ENCODE results near the gene ZNF217. TPM values are rescaled to one million over a fixed set of nuclear protein-coding genes. Genes with fewer than 3 reads are reported as not detected.
"Not testable (repeated sequence)": the region's sequence is repeated elsewhere in the genome, so short reads cannot be mapped to it uniquely, and the experiment has no call there.

ZNF217 gene
- polyA plus RNA-seq, 1 donor from 2014 or later = 1.9 TPM

GRCh38 chr20:53617791-53618489, 24.3 kb upstream of the ZNF217 start:
- TF ChIP-seq POLR2AphosphoS5 (IDR thresholded peaks at IDR 0.05) (no peak), TAF1 (IDR thresholded peaks at IDR 0.05; ENCODE audit: low read depth) (no peak), CTCF (IDR thresholded peaks at IDR 0.05; ENCODE audit: poor library complexity, severe bottlenecking) (no peak), MXI1 (conservative IDR thresholded peaks at IDR 0.05; ENCODE audit: poor library complexity, severe bottlenecking) (no peak), EP300 (conservative IDR thresholded peaks at IDR 0.05; ENCODE audit: poor library complexity, severe bottlenecking) (no peak), SMC3 (conservative IDR thresholded peaks at IDR 0.05; ENCODE audit: poor library complexity) (no peak), REST (IDR thresholded peaks at IDR 0.05; ENCODE audit: borderline replicate concordance) (no peak), RAD21 (conservative IDR thresholded peaks at IDR 0.05) (no peak), EZH2 (IDR thresholded peaks at IDR 0.05; ENCODE audit: borderline replicate concordance, insufficient read depth, low read length, poor library complexity, severe bottlenecking) (no peak)
- Histone ChIP-seq H3K9me3 (ENCODE audit: low read length) (no peaks in the 10 kb centered on the region), H3K9ac (ENCODE audit: low read length) (no peak overlapping the region), H3F3A (ENCODE audit: insufficient read depth, low read length, poor library complexity, severe bottlenecking) (no peaks in the 10 kb centered on the region), H3K9me2 (ENCODE audit: insufficient read depth, low read length) (no peaks in the 10 kb centered on the region), H4K20me1 (ENCODE audit: insufficient read depth) (no peaks in the 10 kb centered on the region), H3K27ac (ENCODE audit: low read length) (no peak overlapping the region), H3K36me3 (ENCODE audit: insufficient read depth, low read length) (no peaks in the 10 kb centered on the region), H2AFZ (ENCODE audit: low read depth, low read length) (no peak overlapping the region), H3K4me3 (ENCODE audit: low read length) (no peak overlapping the region), H3K79me2 (replicated peaks; ENCODE audit: insufficient read depth, low read length) (no peaks in the 10 kb centered on the region), H3K27me3 (ENCODE audit: insufficient read depth, low read depth, low read length) (no peaks in the 10 kb centered on the region), H3K4me2 (ENCODE audit: low read length) (no peak overlapping the region)

- H3K27me3 ChIP-seq (ENCODE audit: insufficient read depth, low read depth, low read length); H3F3A ChIP-seq (ENCODE audit: insufficient read depth, low read length, poor library complexity, severe bottlenecking); H4K20me1 ChIP-seq (ENCODE audit: insufficient read depth); H3K36me3 ChIP-seq (ENCODE audit: insufficient read depth, low read length); H3K79me2 ChIP-seq (replicated peaks; ENCODE audit: insufficient read depth, low read length); H3K9ac ChIP-seq (ENCODE audit: low read length); H2AFZ ChIP-seq (ENCODE audit: low read depth, low read length); H3K9me2 ChIP-seq (ENCODE audit: insufficient read depth, low read length); H3K9me3 ChIP-seq (ENCODE audit: low read length); H3K4me2 ChIP-seq (ENCODE audit: low read length); H3K27ac ChIP-seq (ENCODE audit: low read length); H3K4me3 ChIP-seq (ENCODE audit: low read length): not testable (repeated sequence)
Measured at GRCh38 chr20:53616489-53616888, 22.9 kb upstream of the ZNF217 start.
